Measurements from ENCODE around the gene CCDC97. TPM values are rescaled to one million over a fixed set of nuclear protein-coding genes. Genes with fewer than 3 reads are reported as not detected.

Gene CCDC97
- total and polyA plus RNA-seq, 4 donors = 13.2 to 39.9 (median 20.9) TPM

- Histone ChIP-seq H3K4me3 (no peak overlapping the region), H3K27me3 (ENCODE audit: control insufficient read depth in 3 of 3, insufficient read depth in 3 of 3, low read length in 2 of 3) (no peaks in the 10 kb centered on the region), H3K9ac (ENCODE audit: insufficient read depth in 1 of 2, low read length in 2 of 2) (no peak overlapping the region), H3K9me3 (ENCODE audit: control insufficient read depth in 4 of 4, insufficient read depth in 3 of 4, low read length in 3 of 4) (no peaks in the 10 kb centered on the region), H3K36me3 (ENCODE audit: control insufficient read depth in 4 of 4, insufficient read depth in 4 of 4, low read length in 4 of 4) (peaks cover 28 to 57% (median 44%) of the 10 kb centered on the region in 4 donors), H3K4me1 (ENCODE audit: control insufficient read depth in 5 of 5, insufficient read depth in 5 of 5, low read length in 5 of 5) (peaks cover under 1 to 15% (median 14%) of the 10 kb centered on the region in 5 donors), H3K27ac (ENCODE audit: low read depth in 1 of 2, low read length in 1 of 2) (no peak overlapping the region)
- no peak for TF ChIP-seq CTCF (IDR thresholded peaks at IDR 0.05; ENCODE audit: control extremely low read depth, extremely low read depth)
- no peak for ATAC-seq (ENCODE audit: insufficient read depth, low FRiP score)
- WGBS, 2 donors = 92 to 97% methylated on average over 14 of the region's 14 CpGs
- no peak for DNase-seq
These were observed 6.0 kb upstream of the CCDC97 start for GRCh38 chr19:41303954-41304353.

- DNase-seq (no peak), ATAC-seq (ENCODE audit: insufficient read depth, low FRiP score) (no peak)
- Histone ChIP-seq H3K27me3 (ENCODE audit: control insufficient read depth in 3 of 3, insufficient read depth in 3 of 3, low read length in 2 of 3) (no peaks in the 10 kb centered on the region), H3K27ac (ENCODE audit: low read depth in 1 of 2, low read length in 1 of 2) (no peak overlapping the region), H3K4me3 (no peak overlapping the region), H3K4me1 (ENCODE audit: control insufficient read depth in 5 of 5, insufficient read depth in 5 of 5, low read length in 5 of 5) (peaks cover 2 to 14% (median 6%) of the 10 kb centered on the region in 5 donors), H3K9ac (ENCODE audit: insufficient read depth in 1 of 2, low read length in 2 of 2) (no peak overlapping the region), H3K36me3 (ENCODE audit: control insufficient read depth in 4 of 4, insufficient read depth in 4 of 4, low read length in 4 of 4) (peaks cover 28 to 52% (median 40%) of the 10 kb centered on the region in 4 donors), H3K9me3 (ENCODE audit: control insufficient read depth in 4 of 4, insufficient read depth in 3 of 4, low read length in 3 of 4) (no peaks in the 10 kb centered on the region)
- 73 to 76% methylated on average over 4 of the region's 4 CpGs for whole genome bisulfite sequencing, 2 donors
- TF ChIP-seq CTCF (IDR thresholded peaks at IDR 0.05; ENCODE audit: control extremely low read depth, extremely low read depth) = no peak
These were observed 5.1 kb upstream of the CCDC97 start for GRCh38 chr19:41304706-41305483.

DNA sequence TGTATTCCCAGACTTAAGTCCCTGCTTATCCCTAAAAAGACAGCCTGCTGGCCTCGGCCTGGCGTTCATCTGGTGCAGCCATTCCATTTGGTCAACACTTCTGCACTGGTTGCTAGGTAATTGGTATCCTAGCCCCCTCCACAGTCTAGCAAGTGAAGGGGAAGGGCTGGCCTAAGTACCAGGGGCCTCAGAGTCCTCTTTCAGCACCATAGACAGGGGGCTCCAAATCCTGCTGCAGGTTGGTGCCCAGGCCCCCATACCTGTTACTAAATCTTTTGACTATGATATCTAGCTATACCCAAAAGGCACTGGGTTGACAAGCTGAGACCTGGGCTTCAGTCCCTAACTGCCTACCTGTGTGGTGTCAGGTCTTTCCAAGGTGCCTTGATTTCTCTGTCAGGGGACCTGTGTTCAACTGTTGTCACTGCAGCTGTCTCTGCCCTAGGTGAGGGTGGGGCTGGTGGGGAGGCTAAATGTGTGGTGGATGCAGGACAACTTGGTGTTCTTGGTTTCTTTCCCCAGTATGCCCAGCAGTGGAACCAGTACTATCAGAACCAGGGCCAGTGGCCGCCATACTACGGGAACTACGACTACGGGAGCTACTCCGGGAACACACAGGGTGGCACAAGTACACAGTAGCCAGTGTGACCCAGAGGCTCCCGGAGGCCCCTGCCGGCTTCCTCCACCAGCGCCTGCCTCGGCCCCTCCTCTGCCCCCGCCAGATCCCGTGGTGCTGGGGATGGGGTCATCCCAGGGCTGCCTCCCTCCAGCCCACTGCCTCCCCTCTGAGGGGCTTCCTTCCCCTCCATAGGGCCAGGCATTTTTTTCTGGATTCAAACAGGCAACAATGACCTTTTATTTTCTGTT, 3.8 kb upstream of the CCDC97 start:
- no peaks in the 10 kb centered on the region for H3K27me3 ChIP-seq (ENCODE audit: control insufficient read depth in 3 of 3, insufficient read depth in 3 of 3, low read length in 2 of 3)
- DNase-seq = no peak
- ATAC-seq (ENCODE audit: insufficient read depth, low FRiP score) = no peak
- H3K9me3 ChIP-seq (ENCODE audit: control insufficient read depth in 4 of 4, insufficient read depth in 3 of 4, low read length in 3 of 4) = no peaks in the 10 kb centered on the region
- H3K4me3 ChIP-seq = no peak overlapping the region
- H3K27ac ChIP-seq (ENCODE audit: low read depth in 1 of 2, low read length in 1 of 2) = peak overlapping the region in 1 of 2 donors; percentile 34
- 61 to 76% methylated on average over 13 of the region's 13 CpGs for WGBS, 2 donors
- H3K9ac ChIP-seq (ENCODE audit: insufficient read depth in 1 of 2, low read length in 2 of 2) = no peak overlapping the region
- no peak for TF ChIP-seq CTCF (IDR thresholded peaks at IDR 0.05; ENCODE audit: control extremely low read depth, extremely low read depth)
- H3K36me3 ChIP-seq (ENCODE audit: control insufficient read depth in 4 of 4, insufficient read depth in 4 of 4, low read length in 4 of 4) = peaks cover 27 to 48% (median 36%) of the 10 kb centered on the region in 4 donors
- peaks cover 0 to 18% (median 6%) of the 10 kb centered on the region in 5 donors for H3K4me1 ChIP-seq (ENCODE audit: control insufficient read depth in 5 of 5, insufficient read depth in 5 of 5, low read length in 5 of 5)

Measured in lung (tissue), 12 donors.